ENCODE results near the gene TLCD3A. TPM values are rescaled to one million over a fixed set of nuclear protein-coding genes. Genes with fewer than 3 reads are reported as not detected.
"Not testable (repeated sequence)": the region's sequence is repeated elsewhere in the genome, so short reads cannot be mapped to it uniquely, and the experiment has no call there.

The TLCD3A gene
- total RNA-seq, 2 experiments from 2014 or later = 8.3 to 11.7 TPM

GRCh38 chr17:753418-753817 lies 21.0 kb downstream of the TLCD3A start:
- H2AFZ ChIP-seq (ENCODE audit: low read length) = no peak overlapping the region
- H3K27ac ChIP-seq (ENCODE audit: low read depth, low read length, poor library complexity, severe bottlenecking) = no peak overlapping the region
- intact Hi-C loops (cut with micrococcal nuclease; ENCODE audit: unreplicated experiment) = no loop called here
- TF ChIP-seq CTCF (conservative IDR thresholded peaks at IDR 0.05; ENCODE audit: low read length) (no peak), EZH2phosphoT487 (IDR thresholded peaks at IDR 0.05; ENCODE audit: borderline replicate concordance, low read depth, low read length) (no peak)
- H3K4me1 ChIP-seq (ENCODE audit: insufficient read depth, low read length, poor library complexity, severe bottlenecking) = peaks cover 18% of the 10 kb centered on the region
- peaks cover 29% of the 10 kb centered on the region for H3K79me2 ChIP-seq (ENCODE audit: insufficient read depth, low read depth, low read length)
- H3K4me3 ChIP-seq (ENCODE audit: low read depth, low read length, poor library complexity, severe bottlenecking) = no peak overlapping the region
- no peak for DNase-seq (ENCODE audit: low spot score)
- H4K20me1 ChIP-seq (ENCODE audit: insufficient read depth, low read length) = no peaks in the 10 kb centered on the region
- H3K36me3 ChIP-seq (ENCODE audit: insufficient read depth, low read length) = peaks cover 51% of the 10 kb centered on the region
- no peaks in the 10 kb centered on the region for H3K9me3 ChIP-seq (ENCODE audit: low read length)
- ChIA-PET CTCF (ENCODE audit: unreplicated experiment) (no interaction called here), POLR2A (interaction anchor here (1.0 kb wide), 1 partner anchor 8 kb away, joined by 3 read pairs; no protein-coding TSS in a partner anchor)
- no peaks in the 10 kb centered on the region for H3K9me2 ChIP-seq (ENCODE audit: insufficient read depth, low read length)
- no TSS peak for BruUV-seq (replicated peaks)
- H3K4me2 ChIP-seq (ENCODE audit: low read length) = no peak overlapping the region

- intact Hi-C loops (cut with micrococcal nuclease; ENCODE audit: unreplicated experiment); DNase-seq (ENCODE audit: low spot score); H3K9me2 ChIP-seq (ENCODE audit: insufficient read depth, low read length); H3K4me3 ChIP-seq (ENCODE audit: low read depth, low read length, poor library complexity, severe bottlenecking); H4K20me1 ChIP-seq (ENCODE audit: insufficient read depth, low read length); H3K27ac ChIP-seq (ENCODE audit: low read depth, low read length, poor library complexity, severe bottlenecking); BruUV-seq (replicated peaks); H2AFZ ChIP-seq (ENCODE audit: low read length); H3K9me3 ChIP-seq (ENCODE audit: low read length); POLR2A ChIA-PET; CTCF ChIA-PET (ENCODE audit: unreplicated experiment); H3K4me2 ChIP-seq (ENCODE audit: low read length): not testable (repeated sequence)
- H3K36me3 ChIP-seq (ENCODE audit: insufficient read depth, low read length) = peaks cover 53% of the 10 kb centered on the region
- H3K79me2 ChIP-seq (ENCODE audit: insufficient read depth, low read depth, low read length) = peaks cover 14% of the 10 kb centered on the region
- H3K4me1 ChIP-seq (ENCODE audit: insufficient read depth, low read length, poor library complexity, severe bottlenecking) = peaks cover 11% of the 10 kb centered on the region
Measured at GRCh38 chr17:755319-755961, 23.0 kb downstream of the TLCD3A start.

GRCh38 chr17:756010-756567 lies 23.7 kb downstream of the TLCD3A start:
- POLR2A ChIA-PET; H3K79me2 ChIP-seq (ENCODE audit: insufficient read depth, low read depth, low read length); H3K4me2 ChIP-seq (ENCODE audit: low read length); H3K9me2 ChIP-seq (ENCODE audit: insufficient read depth, low read length); BruUV-seq (replicated peaks); H3K27ac ChIP-seq (ENCODE audit: low read depth, low read length, poor library complexity, severe bottlenecking); DNase-seq (ENCODE audit: low spot score); H3K4me1 ChIP-seq (ENCODE audit: insufficient read depth, low read length, poor library complexity, severe bottlenecking); intact Hi-C loops (cut with micrococcal nuclease; ENCODE audit: unreplicated experiment); H4K20me1 ChIP-seq (ENCODE audit: insufficient read depth, low read length); H2AFZ ChIP-seq (ENCODE audit: low read length); H3K4me3 ChIP-seq (ENCODE audit: low read depth, low read length, poor library complexity, severe bottlenecking); H3K9me3 ChIP-seq (ENCODE audit: low read length); CTCF ChIA-PET (ENCODE audit: unreplicated experiment): not testable (repeated sequence)
- peaks cover 55% of the 10 kb centered on the region for H3K36me3 ChIP-seq (ENCODE audit: insufficient read depth, low read length)
